Thymus (tissue), 11 donors: ENCODE data around the gene DHX34. TPM values are rescaled to one million over a fixed set of nuclear protein-coding genes. Genes with fewer than 3 reads are reported as not detected.
A peak's percentile ranks its signal among the peaks of the same experiment; 100 is the strongest.

ENCODE experiments used
- DNase-seq, 9 donors: peaks; one replicate each; pipeline ENCODE4 v3.0.0-alpha.2; 2013; ENCODE audit warnings: low spot score in 9 of 9, low read depth in 6 of 9, missing footprints in 1 of 9
- H3K27ac ChIP-seq, 2 donors: one replicate each; pipeline ENCODE4 v1.5.1; 2013; ENCODE audit warnings: control low read depth in 1 of 2, low read depth in 1 of 2, low read length in 1 of 2, mild to moderate bottlenecking in 1 of 2, moderate library complexity in 1 of 2
- H3K27me3 ChIP-seq, 2 donors: one replicate each; pipeline ENCODE4 v1.5.1; 2013; ENCODE audit warnings: low read length in 1 of 2; ENCODE audit not compliant: control insufficient read depth in 2 of 2, insufficient read depth in 1 of 2
- H3K36me3 ChIP-seq, 2 donors: one replicate each; pipeline ENCODE4 v1.5.1; 2013; ENCODE audit warnings: low read length in 1 of 2, mild to moderate bottlenecking in 1 of 2, moderate library complexity in 1 of 2; ENCODE audit not compliant: control insufficient read depth in 2 of 2, insufficient read depth in 2 of 2
- H3K4me1 ChIP-seq, 2 donors: one replicate each; pipeline ENCODE4 v1.5.1; 2013; ENCODE audit warnings: low read length in 2 of 2; ENCODE audit not compliant: control insufficient read depth in 2 of 2, insufficient read depth in 2 of 2
- H3K4me3 ChIP-seq, 2 donors: one replicate each; pipeline ENCODE4 v1.5.1; 2013; ENCODE audit warnings: low read length in 2 of 2, control low read depth in 1 of 2, mild to moderate bottlenecking in 1 of 2
- H3K9me3 ChIP-seq, 2 donors: one replicate each; pipeline ENCODE4 v1.5.1; 2013; ENCODE audit warnings: low read length in 1 of 2, mild to moderate bottlenecking in 1 of 2; ENCODE audit not compliant: control insufficient read depth in 2 of 2, insufficient read depth in 1 of 2
- WGBS: extraction: QIAGEN DNeasy Blood & Tissue Kit; methylation state at CpG from one replicate; pipeline ENCODE4 v1.1.7; 2013; 5-methylcytosine and 5-hydroxymethylcytosine counted together
- polyA plus RNA-seq: library from polyadenylated mRNA; stranded (reverse); fragments of 200-250 nt; gene quantifications from one replicate; pipeline ENCODE4 v1.2.3, GENCODE V29; 2013
- total RNA-seq: library from RNA; stranded (reverse); fragments of 120-200 nt; gene quantifications from one replicate; pipeline ENCODE4 v1.2.4, GENCODE V29; 2013
- donor health status: healthy.

Gene DHX34
- total and polyA plus RNA-seq, 2 donors, result 5.2 to 16.0 TPM

DNA sequence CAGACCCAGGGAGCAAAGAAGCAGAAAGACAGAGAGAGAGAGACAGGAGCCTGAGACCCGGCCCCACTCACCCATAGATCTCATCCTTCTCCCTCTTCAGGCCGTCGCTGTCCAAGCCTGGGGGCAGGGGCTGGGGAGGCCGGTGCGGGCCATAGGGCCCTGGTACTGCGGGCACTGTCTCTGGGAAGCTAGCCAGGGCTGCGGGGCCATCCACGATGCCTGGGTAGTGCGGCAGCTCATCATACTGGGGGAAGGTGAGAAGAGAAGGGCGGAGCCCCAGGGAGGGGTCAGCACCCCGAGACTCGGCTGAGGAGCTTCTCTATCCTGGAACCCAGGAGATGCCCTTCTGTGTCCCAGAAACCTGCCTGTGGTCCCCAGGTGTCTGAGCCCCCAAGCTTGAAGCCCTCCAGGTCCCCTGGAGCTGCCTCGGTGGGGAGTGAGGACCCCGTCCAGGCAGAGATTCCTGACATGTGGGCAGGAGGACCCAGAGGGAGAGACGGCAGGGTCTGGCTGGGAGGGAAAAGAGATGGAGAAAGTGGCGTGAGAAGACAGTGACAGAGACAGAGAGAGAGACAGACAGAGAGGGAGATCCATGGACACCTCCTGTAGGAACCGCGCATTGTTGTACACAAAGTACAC lies 68.1 kb downstream of the DHX34 start:
- DNase-seq, result no peak
- H3K9me3 ChIP-seq, result peaks cover 0 to 1% of the 10 kb centered on the region in 2 donors
- H3K4me3 ChIP-seq, result no peak overlapping the region
- WGBS, result 10% methylated on average over 18 of the region's 18 CpGs
- H3K27me3 ChIP-seq, result peaks cover 54 to 83% of the 10 kb centered on the region in 2 donors
- H3K4me1 ChIP-seq, result peaks cover 0 to 2% of the 10 kb centered on the region in 2 donors
- H3K27ac ChIP-seq, result no peak overlapping the region
- no peaks in the 10 kb centered on the region for H3K36me3 ChIP-seq

GRCh38 chr19:47417746-47418691 lies 68.9 kb downstream of the DHX34 start:
- Histone ChIP-seq H3K4me1 (peaks cover 0 to 2% of the 10 kb centered on the region in 2 donors), H3K36me3 (no peaks in the 10 kb centered on the region), H3K27ac (no peak overlapping the region), H3K4me3 (no peak overlapping the region), H3K27me3 (peaks cover 54 to 91% of the 10 kb centered on the region in 2 donors), H3K9me3 (peaks cover 0 to 1% of the 10 kb centered on the region in 2 donors)
- 6% methylated on average over 34 of the region's 34 CpGs for WGBS
- DNase-seq, result no peak

DNA sequence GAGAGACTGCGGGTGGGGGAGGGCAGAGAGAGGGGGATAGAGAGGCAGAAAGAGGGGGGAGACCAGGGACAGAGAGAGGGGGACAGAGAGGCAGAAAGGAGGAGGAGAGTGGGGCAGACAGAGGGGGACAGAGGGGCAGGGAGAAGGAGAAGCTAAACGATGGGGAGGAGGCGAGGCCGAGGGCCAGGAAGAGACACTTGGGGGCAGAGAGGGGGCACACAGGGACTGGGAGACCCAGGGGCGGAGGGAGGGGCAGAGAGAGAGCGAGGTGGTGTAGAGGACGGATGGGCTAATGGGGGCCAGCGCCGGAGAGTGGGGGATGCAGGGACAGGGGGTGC lies 69.5 kb downstream of the DHX34 start:
- Histone ChIP-seq H3K27me3 (peaks cover 60 to 94% of the 10 kb centered on the region in 2 donors), H3K9me3 (peaks cover 0 to 1% of the 10 kb centered on the region in 2 donors), H3K27ac (no peak overlapping the region), H3K4me3 (no peak overlapping the region), H3K4me1 (peaks cover 0 to 2% of the 10 kb centered on the region in 2 donors), H3K36me3 (no peaks in the 10 kb centered on the region)
- WGBS, result under 1% methylated on average over 9 of the region's 9 CpGs
- DNase-seq, result no peak

GRCh38 chr19:47419030-47419783 lies 70.1 kb downstream of the DHX34 start, which contains the start of gene MEIS3:
Gene MEIS3 (minus strand): TSS chr19:47419527. CDS start chr19:47419081, 446 bp downstream.
- Histone ChIP-seq H3K4me1 (peaks cover 0 to 2% of the 10 kb centered on the region in 2 donors), H3K27me3 (peaks cover 61 to 95% of the 10 kb centered on the region in 2 donors), H3K36me3 (no peaks in the 10 kb centered on the region), H3K4me3 (peak within 1 kb of the TSS in 1 of 2 donors; percentile 7), H3K9me3 (peaks cover 0 to 1% of the 10 kb centered on the region in 2 donors), H3K27ac (no peak within 1 kb of the TSS)
- WGBS, result 1% methylated on average over 69 of the region's 70 CpGs
- DNase-seq, result no peak

DNA sequence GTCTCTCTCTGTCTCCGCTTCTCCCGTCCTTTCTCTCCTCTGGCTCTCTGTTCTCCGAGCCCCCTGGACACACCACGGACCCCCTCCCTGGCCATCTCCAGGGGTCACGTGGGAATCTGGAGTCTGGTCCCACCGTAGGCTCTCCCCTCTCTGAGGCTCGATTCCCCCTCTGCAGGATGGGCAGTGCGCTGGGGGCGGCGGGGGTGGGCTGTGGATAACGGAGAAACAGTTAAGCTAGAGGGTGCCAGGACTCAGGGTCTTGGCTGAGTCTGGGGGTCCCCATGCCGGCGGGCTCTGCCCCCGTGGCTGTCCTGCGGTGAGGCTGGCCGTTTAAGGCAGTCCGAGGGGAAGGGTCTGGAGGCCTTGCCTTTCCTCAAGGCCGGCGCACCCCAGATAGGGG lies 70.7 kb downstream of the DHX34 start:
- DNase-seq, result no peak
- 7% methylated on average over 19 of the region's 19 CpGs for WGBS
- Histone ChIP-seq H3K27ac (no peak overlapping the region), H3K4me3 (no peak overlapping the region), H3K36me3 (no peaks in the 10 kb centered on the region), H3K4me1 (peaks cover 0 to 2% of the 10 kb centered on the region in 2 donors), H3K9me3 (peaks cover 0 to 1% of the 10 kb centered on the region in 2 donors), H3K27me3 (peaks cover 61 to 97% of the 10 kb centered on the region in 2 donors)

GRCh38 chr19:47421244-47421786 lies 72.2 kb downstream of the DHX34 start:
- no peak for DNase-seq
- peaks cover 0 to 1% of the 10 kb centered on the region in 2 donors for H3K9me3 ChIP-seq
- no peak overlapping the region for H3K27ac ChIP-seq
- H3K27me3 ChIP-seq, result peaks cover 57 to 97% of the 10 kb centered on the region in 2 donors
- H3K36me3 ChIP-seq, result no peaks in the 10 kb centered on the region
- 8% methylated on average over 16 of the region's 16 CpGs for WGBS
- H3K4me3 ChIP-seq, result no peak overlapping the region
- H3K4me1 ChIP-seq, result peaks cover 0 to 2% of the 10 kb centered on the region in 2 donors

- 4% methylated on average over 31 of the region's 31 CpGs for WGBS
- peaks cover 0 to 2% of the 10 kb centered on the region in 2 donors for H3K4me1 ChIP-seq
- H3K27me3 ChIP-seq, result peaks cover 51 to 97% of the 10 kb centered on the region in 2 donors
- no peaks in the 10 kb centered on the region for H3K36me3 ChIP-seq
- no peak for DNase-seq
- peaks cover 0 to 1% of the 10 kb centered on the region in 2 donors for H3K9me3 ChIP-seq
- no peak overlapping the region for H3K4me3 ChIP-seq
- H3K27ac ChIP-seq, result no peak overlapping the region
These were observed 72.8 kb downstream of the DHX34 start for GRCh38 chr19:47421844-47422395.

DNA sequence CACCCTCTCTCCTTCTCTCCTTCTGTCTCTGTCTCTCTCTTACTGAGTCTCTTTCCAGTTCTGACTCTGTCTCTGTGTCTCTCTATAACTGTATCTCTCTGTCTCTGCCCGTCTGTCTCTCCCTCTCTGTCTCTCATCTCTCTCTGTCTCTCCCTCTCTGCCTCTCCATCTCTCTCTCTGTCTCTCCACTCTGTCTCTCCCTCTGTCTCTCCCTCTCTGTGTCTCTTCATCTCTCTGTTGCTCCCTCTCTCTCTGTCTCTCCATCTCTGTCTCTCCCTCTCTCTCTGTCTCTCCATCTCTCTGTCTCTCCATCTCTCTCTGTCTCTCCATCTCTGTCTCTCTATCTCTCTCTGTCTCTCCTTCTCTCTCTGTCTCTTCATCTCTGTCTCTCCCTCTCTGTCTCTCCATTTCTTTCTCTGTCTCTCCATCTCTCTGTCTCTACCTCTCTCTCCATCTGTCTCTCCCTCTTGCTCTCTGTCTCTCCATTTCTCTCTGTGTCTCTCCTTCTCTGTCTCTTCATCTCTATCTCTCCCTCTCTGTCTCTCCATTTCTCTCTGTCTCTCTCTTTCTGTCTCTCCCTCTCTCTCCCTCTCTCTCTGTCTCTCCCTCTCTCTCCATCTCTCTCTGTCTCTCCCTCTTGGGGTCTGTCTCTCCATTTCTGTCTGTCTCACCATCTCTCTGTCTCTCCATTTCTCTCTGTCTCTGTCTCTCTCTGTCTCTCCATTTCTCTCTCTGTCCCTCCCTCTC lies 73.5 kb downstream of the DHX34 start:
- WGBS, result 12% methylated on average over 1 of the region's 1 CpG
- H3K36me3 ChIP-seq, result no peaks in the 10 kb centered on the region
- H3K27me3 ChIP-seq, result peaks cover 47 to 97% of the 10 kb centered on the region in 2 donors

More for the DNA sequence above, 73.5 kb downstream of the DHX34 start:
- no peak for DNase-seq
- Histone ChIP-seq H3K4me1 (peaks cover 2 to 3% of the 10 kb centered on the region in 2 donors), H3K4me3 (no peak overlapping the region), H3K9me3 (peaks cover 0 to 1% of the 10 kb centered on the region in 2 donors), H3K27ac (no peak overlapping the region)
